Choroid plexus epithelial cell (primary cell): Measurements from ENCODE around the gene MSLN.
"Not testable (repeated sequence)": the region's sequence is repeated elsewhere in the genome, so short reads cannot be mapped to it uniquely, and the experiment has no call there.

ENCODE experiments used
- DNase-seq: peaks from one replicate; pipeline ENCODE4 v3.0.0-alpha.2; 2010; ENCODE audit warnings: low read depth
- H3K4me3 ChIP-seq: 2 replicates; pipeline ENCODE4 v1.5.1; 2011; ENCODE audit warnings: low read depth, mild to moderate bottlenecking, control low read depth, low read length, moderate library complexity
- TF ChIP-seq, protein P1 (sequence below): conservative IDR thresholded peaks from 2 replicates; pipeline ENCODE4 v1.5.1; 2011; ENCODE audit warnings: low read depth, mild to moderate bottlenecking, control low read depth, inconsistent platforms, low read length, moderate library complexity

MSLN gene

DNA sequence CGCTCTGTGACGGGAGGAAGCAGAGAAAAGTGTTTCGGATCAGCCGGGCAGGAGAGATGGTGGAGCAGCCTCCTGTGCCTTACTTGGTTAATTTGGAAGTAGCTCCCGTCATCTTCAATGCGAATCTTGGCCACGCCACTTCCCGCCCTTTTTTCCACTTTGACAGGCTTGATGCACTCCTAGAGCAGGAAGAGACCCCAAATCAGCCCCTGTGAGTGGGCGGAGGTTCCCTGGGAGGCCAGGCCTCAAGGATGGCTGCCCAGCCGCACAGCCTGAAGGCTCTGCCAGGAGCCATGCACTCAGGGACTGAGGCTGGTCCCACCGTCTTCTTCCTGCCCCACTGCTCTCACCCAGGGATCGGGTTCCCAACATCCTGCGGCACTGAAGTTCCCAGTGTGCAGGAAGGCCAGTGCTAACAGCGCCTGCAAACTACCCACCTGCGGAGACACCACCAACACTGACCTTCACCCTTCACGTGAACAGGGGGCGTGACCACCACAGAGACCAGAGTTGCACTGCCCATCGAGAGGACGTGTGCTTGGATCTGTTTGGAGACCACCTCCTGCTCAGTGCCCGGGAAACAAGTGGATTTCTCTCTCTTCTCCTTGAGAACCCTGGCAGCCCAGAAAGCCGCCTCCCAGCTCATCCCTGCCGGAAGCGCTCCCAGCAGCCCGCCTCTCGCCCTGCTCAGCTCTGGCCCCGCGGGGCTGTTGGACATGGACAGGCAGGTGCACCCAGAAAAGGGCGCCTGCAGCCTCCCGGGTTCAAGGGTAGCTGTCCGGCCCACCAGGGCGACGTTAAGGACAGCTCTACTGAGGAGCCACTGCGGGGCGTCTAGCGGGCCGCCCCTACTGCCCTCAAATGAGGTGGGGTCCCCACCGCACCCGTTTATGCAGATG, 20.7 kb upstream of the MSLN start:
- no peak for DNase-seq
- peak overlapping the region; percentile 83 for H3K4me3 ChIP-seq
- TF ChIP-seq, protein P1, sequence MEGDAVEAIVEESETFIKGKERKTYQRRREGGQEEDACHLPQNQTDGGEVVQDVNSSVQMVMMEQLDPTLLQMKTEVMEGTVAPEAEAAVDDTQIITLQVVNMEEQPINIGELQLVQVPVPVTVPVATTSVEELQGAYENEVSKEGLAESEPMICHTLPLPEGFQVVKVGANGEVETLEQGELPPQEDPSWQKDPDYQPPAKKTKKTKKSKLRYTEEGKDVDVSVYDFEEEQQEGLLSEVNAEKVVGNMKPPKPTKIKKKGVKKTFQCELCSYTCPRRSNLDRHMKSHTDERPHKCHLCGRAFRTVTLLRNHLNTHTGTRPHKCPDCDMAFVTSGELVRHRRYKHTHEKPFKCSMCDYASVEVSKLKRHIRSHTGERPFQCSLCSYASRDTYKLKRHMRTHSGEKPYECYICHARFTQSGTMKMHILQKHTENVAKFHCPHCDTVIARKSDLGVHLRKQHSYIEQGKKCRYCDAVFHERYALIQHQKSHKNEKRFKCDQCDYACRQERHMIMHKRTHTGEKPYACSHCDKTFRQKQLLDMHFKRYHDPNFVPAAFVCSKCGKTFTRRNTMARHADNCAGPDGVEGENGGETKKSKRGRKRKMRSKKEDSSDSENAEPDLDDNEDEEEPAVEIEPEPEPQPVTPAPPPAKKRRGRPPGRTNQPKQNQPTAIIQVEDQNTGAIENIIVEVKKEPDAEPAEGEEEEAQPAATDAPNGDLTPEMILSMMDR = no peak

DNA sequence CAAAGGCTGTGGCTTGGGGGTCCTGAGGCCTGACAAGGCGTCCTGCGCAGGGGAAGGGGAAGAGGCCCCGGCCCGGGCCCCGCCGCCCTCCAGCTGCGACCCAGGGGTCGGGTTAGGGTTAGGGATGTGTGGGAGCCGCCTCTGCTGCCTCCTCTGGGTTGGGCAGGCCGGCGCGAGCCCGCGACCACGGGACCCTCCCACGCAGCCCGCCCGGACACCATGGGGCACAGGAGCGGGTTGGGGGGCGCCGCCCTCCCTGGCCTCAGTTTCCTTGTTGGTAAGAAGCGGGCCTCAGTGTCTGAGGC, 20.1 kb upstream of the MSLN start:
- peak overlapping the region; percentile 83 for H3K4me3 ChIP-seq
- TF ChIP-seq, protein P1 = no peak
- no peak for DNase-seq

DNA sequence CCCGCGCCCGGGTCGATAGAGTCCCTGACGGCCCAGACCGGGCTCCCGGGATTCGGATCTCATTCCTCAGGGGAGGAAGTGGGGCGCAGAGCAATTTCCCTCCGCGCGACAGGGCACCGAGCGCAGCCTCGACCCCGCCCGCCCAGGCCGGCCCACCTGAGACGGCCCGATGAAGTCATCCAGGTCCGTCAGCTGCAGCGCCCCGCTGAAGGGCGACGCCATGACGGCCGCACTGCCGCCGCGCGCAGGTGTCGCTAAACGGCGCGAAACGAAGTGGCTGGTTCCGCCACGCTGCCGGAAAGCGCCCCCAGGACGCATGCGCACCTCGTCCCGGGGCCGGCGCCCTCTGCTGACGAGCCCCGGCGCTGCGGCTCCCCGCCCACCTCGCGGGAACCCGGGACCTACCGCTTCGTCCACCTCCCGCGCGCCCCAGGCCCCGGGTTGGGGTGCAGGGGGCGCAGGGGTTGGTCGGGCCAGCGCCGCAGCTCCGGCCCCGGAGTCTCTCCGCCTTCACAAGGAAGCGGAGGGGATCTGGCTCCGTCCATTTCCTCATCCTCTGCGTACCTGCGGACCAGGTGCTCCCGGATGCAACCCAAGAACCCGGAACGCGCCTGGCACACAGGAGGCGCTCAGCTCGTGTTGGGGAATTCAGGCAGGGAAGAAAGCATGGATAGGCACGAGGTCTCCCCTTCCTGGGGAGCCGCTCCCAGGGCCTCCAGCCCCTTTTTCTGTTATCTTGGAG, 19.6 kb upstream of the MSLN start, which contains the start of gene CIAO3:
CIAO3 (minus strand) TSS at position 234 of the 742 bp plus-strand sequence; CDS start at position 222, 12 bp downstream.
- peak within 1 kb of the TSS; percentile 83 for H3K4me3 ChIP-seq
- peak; percentile 93 for DNase-seq
- TF ChIP-seq, protein P1 = peak; percentile 49

DNA sequence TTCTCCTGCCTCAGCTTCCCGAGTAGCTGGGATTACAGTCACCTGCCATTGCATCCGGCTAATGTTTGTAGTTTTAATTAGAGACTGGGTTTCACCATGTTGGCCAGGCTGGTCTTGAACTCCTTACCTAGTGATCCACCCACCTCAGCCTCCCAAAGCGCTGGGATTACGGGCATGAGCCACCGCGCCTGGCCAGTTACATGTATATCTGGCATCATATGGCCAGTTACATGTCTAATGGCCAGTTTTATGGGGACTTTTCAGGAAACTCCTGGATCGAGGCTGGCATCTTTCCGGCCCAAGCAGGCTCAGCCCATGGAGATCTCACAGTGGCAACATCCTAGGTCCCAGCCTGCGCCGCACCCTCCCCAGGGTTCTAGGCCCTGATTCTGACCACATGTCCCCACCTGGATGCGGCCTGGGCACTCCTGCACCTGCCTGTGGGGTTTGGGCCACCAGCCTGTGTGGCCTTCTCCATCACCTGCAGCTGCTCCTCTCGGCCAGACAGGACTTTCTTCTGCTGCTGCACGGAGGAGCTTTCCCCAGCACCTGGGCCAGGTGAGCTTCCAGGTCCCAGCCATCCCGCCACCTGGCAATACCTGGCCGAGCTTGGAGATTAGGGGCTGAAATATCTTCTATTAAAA, 18.4 kb upstream of the MSLN start:
- TF ChIP-seq, protein P1 = no peak

DNA sequence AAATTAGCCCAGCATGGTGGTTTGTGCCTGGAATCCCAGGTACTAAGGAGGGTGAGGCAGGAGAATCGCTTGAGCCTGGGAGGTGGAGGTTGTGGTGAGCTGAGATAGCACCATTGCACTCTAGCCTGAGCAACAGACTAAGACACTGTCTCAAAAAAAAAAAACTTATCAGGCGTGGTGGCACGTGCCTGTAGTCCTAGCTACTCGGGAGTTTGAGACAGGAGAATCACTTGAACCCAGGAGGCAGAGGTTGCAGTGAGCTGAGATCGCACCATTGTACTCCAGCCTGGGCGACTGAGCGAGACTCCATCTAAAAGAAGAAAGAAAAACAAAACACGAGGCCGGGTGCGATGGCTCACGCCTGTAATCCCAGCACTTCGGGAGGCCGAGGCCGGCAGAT, 17.6 kb upstream of the MSLN start:
- DNase-seq, H3K4me3 ChIP-seq: not testable (repeated sequence)

More for the DNA sequence above, 18.4 kb upstream of the MSLN start:
- H3K4me3 ChIP-seq = no peak overlapping the region
- DNase-seq = no peak

DNA sequence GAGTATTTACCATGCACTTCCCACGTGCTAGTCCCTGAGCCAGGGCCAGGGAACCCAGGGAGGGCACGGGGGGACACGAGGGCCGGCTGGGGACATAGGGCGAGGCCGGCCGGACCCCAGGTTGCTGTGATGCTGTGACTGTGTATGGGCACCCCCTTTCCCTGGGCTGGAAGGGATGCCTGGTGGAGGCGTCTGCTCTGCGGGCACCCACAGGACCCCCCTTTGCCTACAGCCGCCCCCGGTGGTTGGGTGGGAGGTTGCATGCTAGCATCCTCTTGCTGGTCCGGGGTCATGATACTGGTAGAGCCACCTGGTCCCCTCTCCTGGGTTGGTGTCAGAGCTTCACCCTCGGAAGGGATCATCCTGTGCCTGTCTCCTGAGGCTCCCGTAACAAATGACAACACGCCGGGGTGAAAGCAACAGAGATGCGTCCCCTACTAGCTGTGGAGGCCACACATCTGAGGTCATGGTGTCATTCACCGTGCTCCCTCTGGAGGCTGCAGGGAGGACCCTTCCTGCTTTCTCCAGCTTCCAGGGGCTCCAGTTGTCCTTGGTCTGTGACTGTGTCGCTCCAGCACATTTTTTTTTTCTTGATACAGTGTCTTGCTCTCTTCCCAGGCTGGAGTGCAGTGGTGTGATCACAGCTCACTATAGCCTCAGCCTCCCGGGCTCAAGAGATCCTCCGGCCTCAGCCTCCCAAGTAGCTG, 16.6 kb upstream of the MSLN start:
- H3K4me3 ChIP-seq = no peak overlapping the region
- TF ChIP-seq, protein P1 = no peak
- DNase-seq = no peak

DNA sequence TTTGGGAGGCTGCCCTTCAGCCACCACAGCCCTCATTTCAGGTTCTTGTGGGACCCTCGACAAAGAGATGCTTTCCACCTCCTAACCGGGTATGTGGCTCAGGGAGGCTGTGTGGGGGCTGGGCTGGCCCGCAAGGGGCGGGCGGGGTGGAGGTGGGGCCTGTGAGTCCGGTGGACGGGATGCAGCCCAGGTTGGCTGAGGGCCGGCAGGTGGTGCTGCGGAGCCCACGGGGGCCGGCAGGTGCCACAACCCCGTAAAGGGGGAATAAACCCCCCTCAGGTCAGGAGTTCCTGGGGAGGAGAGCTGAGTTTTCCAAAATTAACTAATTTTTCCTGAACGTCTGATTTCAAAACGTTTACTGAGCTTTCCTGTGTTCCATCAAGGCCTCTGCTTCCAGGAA, 14.8 kb upstream of the MSLN start:
- no peak for DNase-seq
- H3K4me3 ChIP-seq = no peak overlapping the region
- TF ChIP-seq, protein P1 = peak; percentile 50
